Measurements from ENCODE around the gene EEF1E1. TPM values are rescaled to one million over a fixed set of nuclear protein-coding genes. Genes with fewer than 3 reads are reported as not detected.

EEF1E1 gene
- total and polyA plus RNA-seq, 9 of the 15 experiments (the other 6 are each of a cell fraction or from before 2014, with no cell fraction given): 135 to 1,355 (median 327) TPM

DNA sequence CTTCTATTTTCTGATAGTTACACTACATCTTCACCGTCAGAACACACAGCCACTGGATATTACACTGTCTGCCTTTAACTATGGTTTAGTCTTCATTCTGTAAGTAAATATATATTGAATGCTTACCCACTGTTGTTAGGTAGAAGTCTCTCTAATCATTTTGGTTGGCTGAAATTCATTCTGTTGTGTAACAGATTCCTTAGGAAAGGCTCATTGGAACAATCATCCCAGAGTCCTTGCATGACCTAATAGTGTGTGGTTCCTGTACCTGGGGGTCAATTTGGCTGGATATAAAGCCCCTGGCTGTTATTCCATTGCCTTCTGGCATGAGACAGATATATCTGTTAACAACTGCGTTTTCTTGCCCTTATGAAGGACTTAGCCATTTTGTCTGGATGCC, 48.1 kb downstream of the EEF1E1 start:
- intact Hi-C loops (cut with micrococcal nuclease): no loop called here
- FAIRE-seq: no peak
- no peak overlapping the region for H2AFZ ChIP-seq (ENCODE audit: low read depth, low read length)

More for the DNA sequence above, 48.1 kb downstream of the EEF1E1 start:
- no peak overlapping the region for H3K4me3 ChIP-seq
- no peak for ATAC-seq
- ChIA-PET POLR2A (no interaction called here), CTCF (ENCODE audit: low intra/inter-chr PET ratio) (no interaction called here)
- 87% methylated on average over 2 of the region's 2 CpGs for WGBS (ENCODE audit: insufficient coverage, low coverage, missing lambda C conversion rate)
- no peak overlapping the region for H3K9ac ChIP-seq (ENCODE audit: insufficient read depth in 1 of 2, low read depth in 2 of 2, low read length in 2 of 2)
- H3K27ac ChIP-seq (ENCODE audit: extremely low read depth, low read depth, low read length): no peak overlapping the region
- H3K79me2 ChIP-seq (ENCODE audit: control insufficient read depth, insufficient read depth, low read length): no peaks in the 10 kb centered on the region
- no TSS peak for BruUV-seq (replicated peaks)
- H4K20me1 ChIP-seq (replicated peaks; ENCODE audit: control insufficient read depth, insufficient read depth, low read length): no peaks in the 10 kb centered on the region
- peaks cover 40% of the 10 kb centered on the region for H3K36me3 ChIP-seq (ENCODE audit: control insufficient read depth, insufficient read depth, low read length)
- no peak overlapping the region for H3K4me2 ChIP-seq (ENCODE audit: insufficient read depth, low read length)
- no peaks in the 10 kb centered on the region for H3K4me1 ChIP-seq (replicated peaks in 1 of 2; ENCODE audit: control insufficient read depth in 2 of 2, insufficient read depth in 2 of 2, low read length in 2 of 2)
- TF ChIP-seq MTA3 (IDR thresholded peaks at IDR 0.05; ENCODE audit: borderline replicate concordance): no peak
- no peak for TF ChIP-seq ETV6 (IDR thresholded peaks at IDR 0.05; ENCODE audit: borderline replicate concordance in 1 of 2, low read depth in 2 of 2, low read length in 1 of 2)
- TF ChIP-seq ETV6 (CRISPR knock-in tag; IDR thresholded peaks at IDR 0.05; ENCODE audit: borderline replicate concordance): no peak
- TF ChIP-seq ZSCAN32 (CRISPR knock-in tag; IDR thresholded peaks at IDR 0.05): no peak
- no peak for TF ChIP-seq RUNX1 (IDR thresholded peaks at IDR 0.05; ENCODE audit: low read depth)
- no peak for TF ChIP-seq KLF1 (tag; IDR thresholded peaks at IDR 0.05)
- no peak for TF ChIP-seq ZNF445 (CRISPR knock-in tag; IDR thresholded peaks at IDR 0.05; ENCODE audit: low read depth)
- TF ChIP-seq XRCC5 (IDR thresholded peaks at IDR 0.05; ENCODE audit: low read depth, low read length): no peak
- no peak for TF ChIP-seq ZNF232 (CRISPR knock-in tag; IDR thresholded peaks at IDR 0.05)
- TF ChIP-seq, protein P1, sequence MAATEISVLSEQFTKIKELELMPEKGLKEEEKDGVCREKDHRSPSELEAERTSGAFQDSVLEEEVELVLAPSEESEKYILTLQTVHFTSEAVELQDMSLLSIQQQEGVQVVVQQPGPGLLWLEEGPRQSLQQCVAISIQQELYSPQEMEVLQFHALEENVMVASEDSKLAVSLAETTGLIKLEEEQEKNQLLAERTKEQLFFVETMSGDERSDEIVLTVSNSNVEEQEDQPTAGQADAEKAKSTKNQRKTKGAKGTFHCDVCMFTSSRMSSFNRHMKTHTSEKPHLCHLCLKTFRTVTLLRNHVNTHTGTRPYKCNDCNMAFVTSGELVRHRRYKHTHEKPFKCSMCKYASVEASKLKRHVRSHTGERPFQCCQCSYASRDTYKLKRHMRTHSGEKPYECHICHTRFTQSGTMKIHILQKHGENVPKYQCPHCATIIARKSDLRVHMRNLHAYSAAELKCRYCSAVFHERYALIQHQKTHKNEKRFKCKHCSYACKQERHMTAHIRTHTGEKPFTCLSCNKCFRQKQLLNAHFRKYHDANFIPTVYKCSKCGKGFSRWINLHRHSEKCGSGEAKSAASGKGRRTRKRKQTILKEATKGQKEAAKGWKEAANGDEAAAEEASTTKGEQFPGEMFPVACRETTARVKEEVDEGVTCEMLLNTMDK (IDR thresholded peaks at IDR 0.05; ENCODE audit: borderline replicate concordance, insufficient read depth, low read depth, low read length, poor library complexity, severe bottlenecking): no peak
- no peak for TF ChIP-seq HMGN3 (IDR thresholded peaks at IDR 0.05; ENCODE audit: borderline replicate concordance, extremely low read depth, insufficient read length, low read depth, low read length)
- no peak for TF ChIP-seq POLR2G (IDR thresholded peaks at IDR 0.05; ENCODE audit: low read depth, low read length)
- TF ChIP-seq ZC3H8 (IDR thresholded peaks at IDR 0.05): no peak
- in situ Hi-C loops (cut with MboI): no loop called here
- no peaks in the 10 kb centered on the region for H3K27me3 ChIP-seq (ENCODE audit: control insufficient read depth in 2 of 2, insufficient read depth in 2 of 2, low read length in 2 of 2)
- H3K9me1 ChIP-seq (ENCODE audit: control insufficient read depth, insufficient read depth, low read length): no peaks in the 10 kb centered on the region
- no peaks in the 10 kb centered on the region for H3K9me3 ChIP-seq (replicated peaks; ENCODE audit: control insufficient read depth, insufficient read depth, low read depth, low read length)
- DNase-seq (ENCODE audit: extremely low read depth in 1 of 4, low spot score in 3 of 4): no peak
